HepG2 (cell line): Measurements from ENCODE around the gene EYA4. TPM values are rescaled to one million over a fixed set of nuclear protein-coding genes. Genes with fewer than 3 reads are reported as not detected.

ENCODE experiments used
- ATAC-seq: fragments of 200-7000 bp; cut with Tn5 transposase; 3 replicates; pipeline ENCODE4 v1.9.1; 2020; ENCODE audit warnings: mild to moderate bottlenecking, moderate library complexity
- BruUV-seq: library from RNA; stranded (reverse); fragments of 400-500 nt; replicated peaks from 2 replicates; lab custom pipeline; 2021; lab: Mats Ljungman, UMichigan
- CTCF ChIA-PET: fragments of 300-600 bp; formaldehyde crosslinking; extraction: SDS; loops from one replicate; lab custom pipeline; 2021; ENCODE audit warnings: low total read pairs, inconsistent platforms, low intra/inter-chr PET ratio; lab: Yijun Ruan, JAX
- POLR2A ChIA-PET: fragments of 350-600 bp; sonication (Branson Sonifier 250); formaldehyde crosslinking; loops from one replicate; lab custom pipeline; 2020; ENCODE audit warnings: antibody characterized with exemption, inconsistent platforms; lab: Yijun Ruan, JAX
- DNase-seq: peaks from one replicate; pipeline ENCODE4 v3.0.0-alpha.2; 2015; ENCODE audit warnings: low spot score
- FAIRE-seq: peaks from 3 replicates; lab custom pipeline; 2011; peaks lifted over from hg19 to GRCh38; lab: Jason Lieb, UNC
- H2AFZ ChIP-seq: one replicate; pipeline ENCODE4 v1.6.1; 2011; ENCODE audit warnings: low read length, inconsistent platforms
- H3K27ac ChIP-seq: fragments of 300-600 bp; 3 replicates; pipeline ENCODE4 v1.8.0; 2011; ENCODE audit warnings: mixed run types, mild to moderate bottlenecking, mixed read lengths, low read length, inconsistent platforms; ENCODE audit not compliant: insufficient read depth; ENCODE audit errors: extremely low read length
- H3K27me3 ChIP-seq, 2 experiments: fragments of 200-600 bp in 1 of 2; 2 replicates in 1 of 2; 3 replicates in 1 of 2; pipeline versions ENCODE4 v1.6.0 to v1.8.0; 2011; ENCODE audit warnings: low read length in 2 of 2, mild to moderate bottlenecking in 2 of 2, moderate library complexity in 2 of 2, inconsistent platforms in 1 of 2; ENCODE audit not compliant: insufficient read depth in 2 of 2, control insufficient read depth in 1 of 2
- H3K36me3 ChIP-seq, 2 experiments: fragments of 200-600 bp in 1 of 2; replicated peaks in 1 of 2; 2 replicates in 1 of 2; 3 replicates in 1 of 2; pipeline versions ENCODE4 v1.5.1 to v1.8.0; 2011; ENCODE audit warnings: low read length in 2 of 2, inconsistent platforms in 1 of 2; ENCODE audit not compliant: insufficient read depth in 2 of 2, control insufficient read depth in 1 of 2
- H3K4me1 ChIP-seq: 2 replicates; pipeline ENCODE4 v1.5.1; 2012; ENCODE audit warnings: low read length, inconsistent platforms; ENCODE audit not compliant: insufficient read depth
- H3K4me2 ChIP-seq: 2 replicates; pipeline ENCODE4 v1.6.0; 2011; ENCODE audit warnings: low read depth, low read length, inconsistent platforms
- H3K4me3 ChIP-seq, 3 experiments: fragments of 200-600 bp in 1 of 3; sonication (generic), shearing (Covaris generic) in 1 of 3; replicated peaks in 1 of 3; 2 replicates each; pipeline ENCODE4 v1.5.1; 2011 to 2016; ENCODE audit warnings: low read length in 3 of 3, inconsistent platforms in 2 of 3, low read depth in 2 of 3, mild to moderate bottlenecking in 2 of 3, control low read depth in 1 of 3, mixed read lengths in 1 of 3; ENCODE audit not compliant: insufficient read depth in 1 of 3
- H3K79me2 ChIP-seq: one replicate; pipeline ENCODE4 v1.6.1; 2011; ENCODE audit warnings: low read length, inconsistent platforms; ENCODE audit not compliant: insufficient read depth
- H3K9ac ChIP-seq: 2 replicates; pipeline ENCODE4 v1.6.0; 2011; ENCODE audit warnings: mild to moderate bottlenecking, low read depth, low read length, inconsistent platforms; ENCODE audit not compliant: insufficient read depth
- H3K9me3 ChIP-seq: 2 replicates; pipeline ENCODE4 v1.5.1; 2012; ENCODE audit warnings: mild to moderate bottlenecking, low read length
- H4K20me1 ChIP-seq: 2 replicates; pipeline ENCODE4 v1.6.0; 2011; ENCODE audit warnings: inconsistent platforms, mild to moderate bottlenecking, low read length, moderate library complexity; ENCODE audit not compliant: insufficient read depth
- MAF1 ChIP-seq: sonication (generic); formaldehyde crosslinking; IDR thresholded peaks from 2 replicates; pipeline ENCODE4 v1.5.0; 2020; ENCODE audit warnings: missing genetic modification reagents, borderline replicate concordance
- ZNF615 ChIP-seq: sonication (generic); formaldehyde crosslinking; IDR thresholded peaks from 2 replicates; pipeline ENCODE4 v1.5.0; 2020; ENCODE audit warnings: mild to moderate bottlenecking, missing genetic modification reagents, borderline replicate concordance
- WGBS: methylation state at CpG from one replicate; pipeline ENCODE4 v1.1.6; 2017; ENCODE audit warnings: low lambda C conversion rate; 5-methylcytosine and 5-hydroxymethylcytosine counted together
- in situ Hi-C: cut with HindIII; loops from 2 replicates; pipeline ENCODE4 v1.10.0; 2017; ENCODE audit warnings: low pct_unique_long_range_greater_than_20kb; ENCODE audit not compliant: extremely low pct_ligation_motif_present
- intact Hi-C: fragments of 100-400 bp; cut with micrococcal nuclease; formaldehyde crosslinking; loops from one replicate; pipeline ENCODE4 v1.10.0; 2022; ENCODE audit not compliant: unreplicated experiment
- polyA plus RNA-seq, 8 experiments: library from polyadenylated mRNA; depleted of rRNA in 3 of 8; stranded (reverse) in 7 of 8; unstranded in 1 of 8; fragments of >200 nt; fragmentation: Illumina TruSeq in 4 of 8; extraction: Trizol in 4 of 8; gene quantifications; 2 replicates each; pipeline versions ENCODE4 v1.2.1 to v1.2.3, GENCODE V29; 2011 to 2016; ENCODE audit warnings: low read depth in 4 of 8, missing spikeins in 1 of 8, mixed read lengths in 1 of 8; ENCODE audit not compliant: insufficient read depth in 1 of 8
- total RNA-seq, 5 experiments: library from RNA; depleted of rRNA; stranded (reverse); fragments of >200 nt; fragmentation: Illumina TruSeq; extraction: Trizol; gene quantifications; 2 replicates each; pipeline ENCODE4 v1.2.3, GENCODE V29; 2016; ENCODE audit warnings: low read depth in 1 of 5
- TF ChIP-seq, protein P1 (sequence below): sonication (generic); formaldehyde crosslinking; IDR thresholded peaks from 2 replicates; pipeline ENCODE4 v1.5.1; 2020; ENCODE audit warnings: mild to moderate bottlenecking, moderate library complexity, missing genetic modification reagents
- TF ChIP-seq, protein P2 (sequence below), 2 experiments: IDR thresholded peaks; 2 replicates each; pipeline ENCODE4 v1.6.1; 2011 to 2012; ENCODE audit warnings: low read length in 2 of 2, borderline replicate concordance in 1 of 2, low read depth in 1 of 2, mild to moderate bottlenecking in 1 of 2, moderate library complexity in 1 of 2

Gene EYA4
- total and polyA plus RNA-seq, 2 of the 13 experiments (the other 11 are each of a cell fraction or from before 2014, with no cell fraction given), result not detected

DNA sequence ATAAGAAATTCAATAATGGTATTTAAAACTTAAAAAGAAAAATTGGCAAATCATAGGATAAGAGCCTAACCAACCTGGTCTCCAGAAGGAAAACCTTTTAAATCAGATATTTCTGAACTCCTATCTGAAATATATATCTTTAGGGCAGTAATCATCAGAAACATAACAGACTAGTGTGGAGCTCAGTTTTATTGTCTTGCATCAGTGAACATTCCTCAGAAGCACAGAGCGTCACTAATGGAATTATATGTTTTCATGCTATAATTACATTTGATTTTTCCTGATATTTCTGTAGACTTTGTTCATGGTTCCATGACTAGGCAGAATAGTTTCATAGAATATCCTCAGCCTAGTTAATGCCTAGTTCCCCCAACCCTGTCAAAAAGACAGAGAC is 262.2 kb downstream of the EYA4 start:
- Histone ChIP-seq H3K4me3 (no peak overlapping the region), H3K4me2 (no peak overlapping the region), H3K9me3 (no peaks in the 10 kb centered on the region), H3K27me3 (no peaks in the 10 kb centered on the region), H3K4me1 (no peaks in the 10 kb centered on the region), H3K36me3 (no peaks in the 10 kb centered on the region), H3K9ac (no peak overlapping the region), H3K79me2 (no peaks in the 10 kb centered on the region), H3K27ac (no peak overlapping the region), H4K20me1 (no peaks in the 10 kb centered on the region), H2AFZ (no peak overlapping the region)
- in situ Hi-C loops (no loop called here), intact Hi-C loops (no loop called here)
- CTCF ChIA-PET, result no interaction called here
- TF ChIP-seq, protein P1, sequence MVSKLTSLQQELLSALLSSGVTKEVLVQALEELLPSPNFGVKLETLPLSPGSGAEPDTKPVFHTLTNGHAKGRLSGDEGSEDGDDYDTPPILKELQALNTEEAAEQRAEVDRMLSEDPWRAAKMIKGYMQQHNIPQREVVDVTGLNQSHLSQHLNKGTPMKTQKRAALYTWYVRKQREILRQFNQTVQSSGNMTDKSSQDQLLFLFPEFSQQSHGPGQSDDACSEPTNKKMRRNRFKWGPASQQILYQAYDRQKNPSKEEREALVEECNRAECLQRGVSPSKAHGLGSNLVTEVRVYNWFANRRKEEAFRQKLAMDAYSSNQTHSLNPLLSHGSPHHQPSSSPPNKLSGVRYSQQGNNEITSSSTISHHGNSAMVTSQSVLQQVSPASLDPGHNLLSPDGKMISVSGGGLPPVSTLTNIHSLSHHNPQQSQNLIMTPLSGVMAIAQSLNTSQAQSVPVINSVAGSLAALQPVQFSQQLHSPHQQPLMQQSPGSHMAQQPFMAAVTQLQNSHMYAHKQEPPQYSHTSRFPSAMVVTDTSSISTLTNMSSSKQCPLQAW (CRISPR knock-in tag), result no peak
- TF ChIP-seq ZNF615 (CRISPR knock-in tag) (no peak), MAF1 (CRISPR knock-in tag) (no peak)
- TF ChIP-seq, protein P2, sequence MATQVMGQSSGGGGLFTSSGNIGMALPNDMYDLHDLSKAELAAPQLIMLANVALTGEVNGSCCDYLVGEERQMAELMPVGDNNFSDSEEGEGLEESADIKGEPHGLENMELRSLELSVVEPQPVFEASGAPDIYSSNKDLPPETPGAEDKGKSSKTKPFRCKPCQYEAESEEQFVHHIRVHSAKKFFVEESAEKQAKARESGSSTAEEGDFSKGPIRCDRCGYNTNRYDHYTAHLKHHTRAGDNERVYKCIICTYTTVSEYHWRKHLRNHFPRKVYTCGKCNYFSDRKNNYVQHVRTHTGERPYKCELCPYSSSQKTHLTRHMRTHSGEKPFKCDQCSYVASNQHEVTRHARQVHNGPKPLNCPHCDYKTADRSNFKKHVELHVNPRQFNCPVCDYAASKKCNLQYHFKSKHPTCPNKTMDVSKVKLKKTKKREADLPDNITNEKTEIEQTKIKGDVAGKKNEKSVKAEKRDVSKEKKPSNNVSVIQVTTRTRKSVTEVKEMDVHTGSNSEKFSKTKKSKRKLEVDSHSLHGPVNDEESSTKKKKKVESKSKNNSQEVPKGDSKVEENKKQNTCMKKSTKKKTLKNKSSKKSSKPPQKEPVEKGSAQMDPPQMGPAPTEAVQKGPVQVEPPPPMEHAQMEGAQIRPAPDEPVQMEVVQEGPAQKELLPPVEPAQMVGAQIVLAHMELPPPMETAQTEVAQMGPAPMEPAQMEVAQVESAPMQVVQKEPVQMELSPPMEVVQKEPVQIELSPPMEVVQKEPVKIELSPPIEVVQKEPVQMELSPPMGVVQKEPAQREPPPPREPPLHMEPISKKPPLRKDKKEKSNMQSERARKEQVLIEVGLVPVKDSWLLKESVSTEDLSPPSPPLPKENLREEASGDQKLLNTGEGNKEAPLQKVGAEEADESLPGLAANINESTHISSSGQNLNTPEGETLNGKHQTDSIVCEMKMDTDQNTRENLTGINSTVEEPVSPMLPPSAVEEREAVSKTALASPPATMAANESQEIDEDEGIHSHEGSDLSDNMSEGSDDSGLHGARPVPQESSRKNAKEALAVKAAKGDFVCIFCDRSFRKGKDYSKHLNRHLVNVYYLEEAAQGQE (IDR thresholded peaks at IDR 0.05; ENCODE audit: borderline replicate concordance in 1 of 2, low read depth in 1 of 2, low read length in 2 of 2), result no peak
- DNase-seq (no peak), ATAC-seq (no peak), FAIRE-seq (no peak)
- POLR2A ChIA-PET, result no interaction called here
- BruUV-seq, result no TSS peak
- 7% methylated on average over 1 of the region's 1 CpG for WGBS
